GM10847 (cell line): ENCODE results near the gene TMCO5A.

Source experiments
- POLR2A ChIP-seq: IDR thresholded peaks from 2 replicates; pipeline ENCODE4 v1.6.1; 2011; ENCODE audit not compliant: insufficient read length; ENCODE audit errors: extremely low read depth

Gene TMCO5A

GRCh38 chr15:37934340-37934739, at the start of gene TMCO5A:
Gene TMCO5A, plus strand, starts transcription at chr15:37934640. Its CDS starts 1,684 bp downstream, at chr15:37936324.
- no peak for TF ChIP-seq POLR2A

- TF ChIP-seq POLR2A, result no peak
Observed at GRCh38 chr15:37885651-37886050, 48.8 kb upstream of the TMCO5A start.

DNA sequence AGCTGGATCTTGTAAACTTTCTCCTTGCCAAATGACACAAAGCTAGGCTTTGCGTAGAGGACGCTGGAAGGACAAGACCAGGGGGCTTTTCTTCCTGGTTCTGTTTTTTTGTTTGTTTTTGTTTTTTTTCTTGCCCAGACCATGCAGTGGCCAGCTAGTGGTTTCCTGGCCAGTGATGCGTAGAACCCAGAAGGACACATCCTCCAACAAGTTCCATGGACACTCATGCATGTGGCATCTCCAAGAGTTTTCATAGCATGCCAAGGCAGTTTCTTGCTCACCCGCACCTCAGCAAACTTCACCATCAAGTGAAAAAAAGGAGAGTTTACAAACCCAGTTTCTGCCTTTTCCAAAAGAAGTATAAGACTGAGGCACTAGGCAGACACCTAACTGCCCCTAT, 46.1 kb upstream of the TMCO5A start:
- TF ChIP-seq POLR2A, result no peak

DNA sequence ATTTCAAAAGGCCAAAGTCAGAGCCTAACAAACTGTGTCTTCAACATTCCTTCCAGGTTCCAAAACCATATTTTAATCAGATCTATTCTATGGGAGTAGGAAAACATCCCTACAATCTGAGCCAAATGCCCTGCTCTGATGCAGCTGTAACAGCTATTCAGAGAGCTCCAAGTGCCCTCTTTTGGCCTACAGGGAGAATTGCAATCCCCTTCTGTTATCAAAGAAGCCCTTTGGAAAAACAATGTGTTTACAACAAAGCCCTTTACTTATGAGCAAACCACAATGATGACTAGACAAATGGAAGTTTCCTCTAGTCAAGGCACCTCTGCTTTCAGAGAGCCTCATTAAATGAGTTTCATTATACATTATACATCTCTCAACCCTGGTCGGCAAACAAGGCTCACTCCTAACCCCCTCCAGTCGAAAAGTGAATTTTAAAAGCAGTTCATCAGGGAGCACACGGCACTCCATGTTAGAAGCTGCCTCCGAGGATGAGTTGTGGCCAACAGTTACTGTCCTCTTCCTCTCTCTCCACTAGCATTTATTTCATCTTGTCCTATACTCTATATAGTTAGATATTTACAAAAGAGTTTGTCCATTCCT, 42.6 kb upstream of the TMCO5A start:
- TF ChIP-seq POLR2A, result no peak

- TF ChIP-seq POLR2A, result no peak
Observed at GRCh38 chr15:37893309-37893708, 41.1 kb upstream of the TMCO5A start.

- TF ChIP-seq POLR2A, result no peak
Observed at GRCh38 chr15:37898362-37898761, 36.1 kb upstream of the TMCO5A start.

DNA sequence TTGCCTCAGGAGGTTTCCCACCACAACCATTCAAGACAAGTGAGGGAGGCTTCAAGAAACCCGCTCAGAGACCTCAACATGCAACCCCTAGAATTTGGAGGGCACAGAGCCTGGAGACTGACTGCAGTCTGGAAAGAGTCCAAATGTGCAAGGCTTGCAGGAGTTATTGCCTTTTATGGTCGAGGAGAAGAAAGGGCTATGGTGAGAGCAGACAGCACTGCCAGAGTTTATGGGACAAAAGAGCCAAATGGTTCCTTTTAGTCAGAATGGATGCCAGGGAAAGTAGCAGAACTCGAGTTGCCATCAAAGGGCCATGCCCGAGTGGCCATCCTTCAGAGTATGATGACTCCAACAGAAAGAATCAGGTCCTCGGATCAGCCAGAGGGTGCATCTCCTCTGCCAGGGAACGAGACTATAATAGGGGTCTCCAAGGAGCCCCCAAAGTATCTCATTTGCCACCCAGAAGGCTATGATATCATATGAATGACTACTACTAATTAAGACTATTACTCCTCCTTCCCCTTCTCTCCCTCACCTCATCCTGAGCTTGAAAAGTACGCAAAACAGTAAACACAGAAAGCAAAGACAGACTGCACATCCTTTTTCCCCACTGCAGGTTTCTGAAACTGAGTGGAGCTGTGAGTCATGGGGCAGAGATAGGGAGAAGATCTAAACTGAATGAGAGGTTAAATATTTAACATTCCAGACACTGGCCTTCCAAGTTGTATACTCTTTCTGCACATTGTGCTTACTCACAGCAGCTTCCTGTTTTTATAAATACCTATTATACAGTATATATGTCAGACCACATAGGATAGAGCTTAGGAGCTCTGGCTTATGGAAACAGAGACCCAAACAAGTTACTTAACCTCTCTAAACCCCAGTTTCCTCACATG, 33.9 kb upstream of the TMCO5A start:
- TF ChIP-seq POLR2A, result no peak

DNA sequence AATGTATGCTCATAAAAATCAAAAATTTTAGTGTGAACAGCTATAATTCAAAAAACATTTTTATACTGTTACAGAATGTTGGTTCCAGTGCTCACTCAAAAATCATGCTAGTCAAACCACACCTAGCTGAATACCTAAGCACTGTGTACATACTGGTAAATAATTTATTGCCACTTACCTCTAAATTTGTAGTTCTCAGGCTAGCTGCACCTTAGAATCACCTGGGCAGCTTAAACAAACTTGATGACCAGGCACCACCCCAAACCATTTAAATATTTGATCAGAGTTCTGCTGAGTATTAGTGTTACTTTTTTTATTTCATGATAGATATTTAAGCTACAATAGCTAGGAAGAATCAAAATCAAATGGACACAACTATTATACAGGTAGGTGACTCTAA, 32.3 kb upstream of the TMCO5A start:
- TF ChIP-seq POLR2A, result no peak

- TF ChIP-seq POLR2A, result no peak
Observed at GRCh38 chr15:37903919-37904625, 30.4 kb upstream of the TMCO5A start.

GRCh38 chr15:37907136-37907535, 27.3 kb upstream of the TMCO5A start:
- TF ChIP-seq POLR2A, result no peak

DNA sequence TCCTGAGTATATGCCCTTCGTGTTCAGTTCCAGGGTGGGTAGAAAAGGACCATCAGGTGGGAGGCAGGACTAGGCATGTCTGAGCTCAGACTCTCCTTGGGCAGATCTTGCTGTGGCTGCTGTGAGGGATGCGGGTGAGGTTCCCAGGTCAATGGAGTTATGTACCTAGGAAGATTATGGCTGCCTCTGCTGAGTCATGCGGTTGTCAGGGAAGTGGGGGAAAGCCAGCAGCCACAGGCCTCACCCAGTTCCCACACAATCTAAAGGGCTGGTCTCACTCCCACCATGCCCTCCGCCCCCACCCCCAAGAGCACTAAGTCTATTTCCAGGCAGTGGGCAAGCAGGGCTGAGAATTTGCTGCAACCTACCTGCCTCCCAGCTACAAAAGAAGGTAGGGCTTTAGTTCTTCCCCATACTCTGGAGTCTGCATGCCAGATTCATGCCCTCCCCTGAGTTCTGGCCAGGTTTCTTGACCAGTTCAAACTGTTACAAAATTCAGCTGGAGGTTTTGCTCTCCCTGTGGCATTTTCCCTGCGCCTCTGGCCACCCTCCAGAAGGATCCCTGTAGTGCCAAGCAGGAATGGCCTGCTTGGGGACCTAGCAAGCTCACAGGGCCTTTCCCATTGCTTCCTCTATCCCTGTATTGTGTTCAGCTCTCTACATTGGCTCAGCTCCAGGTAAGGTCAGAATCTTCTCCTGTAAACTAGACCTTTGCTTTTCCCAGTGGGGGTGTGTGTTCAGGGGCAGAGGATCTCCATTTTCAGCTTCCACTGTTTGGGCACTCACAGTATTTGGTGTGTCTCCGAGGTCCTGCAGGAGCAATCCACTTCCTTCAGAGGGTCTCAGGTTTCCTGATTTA, 12.7 kb upstream of the TMCO5A start:
- TF ChIP-seq POLR2A, result no peak

- no peak for TF ChIP-seq POLR2A
Observed at GRCh38 chr15:37926136-37926535, 8.3 kb upstream of the TMCO5A start.

DNA sequence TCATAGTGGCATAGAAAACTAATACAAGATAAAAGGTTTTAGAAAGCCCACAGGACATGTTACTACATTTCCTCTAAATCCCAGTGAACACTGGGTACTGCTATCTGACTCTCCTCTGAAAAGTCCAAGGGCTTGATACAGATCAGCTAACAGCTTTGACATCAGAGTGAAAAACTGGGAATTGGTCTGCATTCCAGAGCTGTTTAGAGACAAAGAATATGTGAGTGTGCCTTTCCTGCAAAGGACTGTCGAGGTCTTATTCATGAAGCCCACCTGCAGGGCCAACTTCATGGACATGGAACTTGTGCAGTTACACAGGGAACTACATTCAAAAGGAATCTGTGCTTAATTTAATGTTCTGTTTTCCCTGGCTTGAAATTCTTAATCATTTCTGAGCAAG, 5.2 kb upstream of the TMCO5A start:
- TF ChIP-seq POLR2A, result no peak

DNA sequence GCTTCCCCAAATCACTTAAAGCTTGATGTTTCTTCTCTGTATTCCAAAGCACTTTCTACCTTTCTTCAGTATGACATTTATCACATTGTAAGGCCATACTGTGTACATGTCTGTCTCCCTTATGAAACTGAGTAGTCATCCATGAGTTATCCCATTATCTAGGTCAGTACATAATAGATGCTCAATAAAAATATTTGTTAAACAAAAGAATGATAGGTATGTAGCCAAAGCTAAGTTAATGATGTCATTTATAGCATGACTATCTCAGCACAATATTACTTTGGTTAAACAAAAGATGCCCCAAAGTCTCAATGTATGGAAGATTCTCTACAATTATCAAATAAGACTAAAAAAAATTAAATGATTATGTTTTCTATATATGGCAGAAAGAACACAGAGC, 3.1 kb upstream of the TMCO5A start:
- TF ChIP-seq POLR2A, result no peak

DNA sequence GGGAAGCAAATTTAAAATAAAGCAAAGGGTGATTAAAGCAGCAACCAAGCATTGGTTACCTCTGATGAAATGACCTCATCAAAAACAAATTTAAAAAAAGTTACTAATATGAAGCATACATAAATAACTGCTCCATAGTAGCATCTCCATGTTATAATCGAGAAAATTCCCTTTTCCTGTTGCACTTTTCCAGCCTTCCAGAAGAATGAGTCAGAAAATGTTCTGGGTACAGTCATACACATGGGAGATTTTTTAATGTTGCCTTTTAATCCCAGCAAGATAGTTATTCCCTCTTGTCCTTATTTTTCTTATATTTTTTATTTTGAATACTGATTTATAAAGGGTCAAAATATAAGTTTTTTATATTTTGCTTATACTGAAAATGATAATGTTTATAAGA, 2.6 kb upstream of the TMCO5A start:
- TF ChIP-seq POLR2A, result no peak
